ENCODE measurements around the gene DLL1. TPM values are rescaled to one million over a fixed set of nuclear protein-coding genes. Genes with fewer than 3 reads are reported as not detected.

The DLL1 gene
- total RNA-seq, 1 experiment from 2014 or later = 0.84 TPM

DNA sequence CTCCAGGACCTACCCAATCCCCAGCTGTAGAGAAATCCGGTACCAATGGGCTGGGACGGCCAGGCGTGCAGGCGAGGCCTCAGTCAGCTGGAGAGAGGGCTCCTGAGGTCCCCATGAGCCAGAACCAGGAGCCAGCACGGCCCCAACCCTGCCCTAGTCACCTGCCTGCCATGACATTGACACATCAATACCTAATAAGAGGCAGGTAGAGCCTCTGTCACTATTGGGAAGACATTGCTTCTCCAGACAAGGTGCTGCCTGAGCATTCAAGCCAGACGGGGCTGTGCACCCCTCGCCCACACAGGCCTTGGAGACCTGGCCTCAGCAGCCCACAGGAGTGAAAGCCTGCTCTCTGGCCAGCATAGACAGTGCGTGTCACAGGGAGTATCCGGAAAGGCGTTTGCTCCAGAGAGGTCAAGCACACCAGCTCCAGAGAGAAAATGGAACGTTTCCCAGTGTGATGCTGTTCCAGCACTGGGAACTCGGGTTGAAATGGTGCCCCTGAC lies 3.5 kb downstream of the DLL1 start:
- Histone ChIP-seq H3K4me2 (ENCODE audit: low read length) (no peak overlapping the region), H3K4me1 (ENCODE audit: insufficient read depth, low read length) (peaks cover 3% of the 10 kb centered on the region), H3K27ac (ENCODE audit: low read length) (no peak overlapping the region), H3K36me3 (ENCODE audit: low read depth, low read length) (no peaks in the 10 kb centered on the region), H4K20me1 (ENCODE audit: low read length) (no peaks in the 10 kb centered on the region), H3K9me2 (replicated peaks; ENCODE audit: low read length) (no peaks in the 10 kb centered on the region), H3K9me3 (ENCODE audit: low read length) (no peaks in the 10 kb centered on the region), H3K79me2 (ENCODE audit: low read length) (no peaks in the 10 kb centered on the region), H2AFZ (ENCODE audit: low read length) (no peak overlapping the region), H3F3A (ENCODE audit: low read length, unreplicated experiment) (no peaks in the 10 kb centered on the region), H3K4me3 (ENCODE audit: low read length) (no peak overlapping the region), H3K27me3 (ENCODE audit: low read length) (peaks cover 22% of the 10 kb centered on the region; the same call in 1 of the 2 replicates), H3K9ac (ENCODE audit: low read length) (no peak overlapping the region)
- DNase-seq (no peak), ATAC-seq (no peak)
- TF ChIP-seq, protein P1, sequence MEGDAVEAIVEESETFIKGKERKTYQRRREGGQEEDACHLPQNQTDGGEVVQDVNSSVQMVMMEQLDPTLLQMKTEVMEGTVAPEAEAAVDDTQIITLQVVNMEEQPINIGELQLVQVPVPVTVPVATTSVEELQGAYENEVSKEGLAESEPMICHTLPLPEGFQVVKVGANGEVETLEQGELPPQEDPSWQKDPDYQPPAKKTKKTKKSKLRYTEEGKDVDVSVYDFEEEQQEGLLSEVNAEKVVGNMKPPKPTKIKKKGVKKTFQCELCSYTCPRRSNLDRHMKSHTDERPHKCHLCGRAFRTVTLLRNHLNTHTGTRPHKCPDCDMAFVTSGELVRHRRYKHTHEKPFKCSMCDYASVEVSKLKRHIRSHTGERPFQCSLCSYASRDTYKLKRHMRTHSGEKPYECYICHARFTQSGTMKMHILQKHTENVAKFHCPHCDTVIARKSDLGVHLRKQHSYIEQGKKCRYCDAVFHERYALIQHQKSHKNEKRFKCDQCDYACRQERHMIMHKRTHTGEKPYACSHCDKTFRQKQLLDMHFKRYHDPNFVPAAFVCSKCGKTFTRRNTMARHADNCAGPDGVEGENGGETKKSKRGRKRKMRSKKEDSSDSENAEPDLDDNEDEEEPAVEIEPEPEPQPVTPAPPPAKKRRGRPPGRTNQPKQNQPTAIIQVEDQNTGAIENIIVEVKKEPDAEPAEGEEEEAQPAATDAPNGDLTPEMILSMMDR (conservative IDR thresholded peaks at IDR 0.05; ENCODE audit: low read depth, low read length) = no peak
- TF ChIP-seq EZH2 (IDR thresholded peaks at IDR 0.05; ENCODE audit: low read length, unreplicated experiment) = no peak
- intact Hi-C loops (cut with micrococcal nuclease) = no loop called here
- no TSS peak for BruUV-seq (replicated peaks)
- POLR2A ChIA-PET (ENCODE audit: unreplicated experiment) = no interaction called here
- CTCF ChIA-PET = no interaction called here

DNA sequence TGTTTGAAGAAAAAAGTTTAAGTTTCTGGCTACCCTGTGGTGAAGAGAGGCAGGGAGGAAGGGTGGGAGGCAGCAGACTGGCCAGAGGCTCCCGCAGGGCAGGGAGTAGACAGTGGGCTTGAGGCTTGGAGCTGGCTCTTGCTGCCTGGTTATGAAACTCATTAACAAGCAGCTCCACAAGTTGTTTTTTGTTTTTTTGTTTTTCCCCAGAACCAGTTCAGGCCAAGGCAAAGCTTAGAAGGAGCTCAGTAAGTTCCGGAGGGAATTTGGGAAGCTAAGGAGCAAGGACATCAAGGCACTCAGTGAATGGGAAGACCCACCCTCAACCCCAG lies 4.0 kb downstream of the DLL1 start:
- TF ChIP-seq, protein P1 (conservative IDR thresholded peaks at IDR 0.05; ENCODE audit: low read depth, low read length) = no peak
- TF ChIP-seq EZH2 (IDR thresholded peaks at IDR 0.05; ENCODE audit: low read length, unreplicated experiment) (no peak), EZH2phosphoT487 (IDR thresholded peaks at IDR 0.05; ENCODE audit: borderline replicate concordance, low read length) (no peak)
- H3K4me1 ChIP-seq (ENCODE audit: insufficient read depth, low read length) = no peaks in the 10 kb centered on the region
- no peaks in the 10 kb centered on the region for H3K36me3 ChIP-seq (ENCODE audit: low read depth, low read length)
- H3K27ac ChIP-seq (ENCODE audit: low read length) = no peak overlapping the region
- DNase-seq (no peak), ATAC-seq (no peak)
- no peak overlapping the region for H3K4me3 ChIP-seq (ENCODE audit: low read length)
- no peaks in the 10 kb centered on the region for H4K20me1 ChIP-seq (ENCODE audit: low read length)
- CTCF ChIA-PET = no interaction called here
- no peaks in the 10 kb centered on the region for H3K9me3 ChIP-seq (ENCODE audit: low read length)
- H3K9me2 ChIP-seq (replicated peaks; ENCODE audit: low read length) = no peaks in the 10 kb centered on the region
- H3K4me2 ChIP-seq (ENCODE audit: low read length) = no peak overlapping the region
- intact Hi-C loops (cut with micrococcal nuclease) = no loop called here
- peaks cover 17% of the 10 kb centered on the region; the same call in 1 of the 2 replicates for H3K27me3 ChIP-seq (ENCODE audit: low read length)
- H3F3A ChIP-seq (ENCODE audit: low read length, unreplicated experiment) = no peaks in the 10 kb centered on the region
- BruUV-seq (replicated peaks) = no TSS peak
- POLR2A ChIA-PET (ENCODE audit: unreplicated experiment) = no interaction called here
- no peak overlapping the region for H3K9ac ChIP-seq (ENCODE audit: low read length)
- no peaks in the 10 kb centered on the region for H3K79me2 ChIP-seq (ENCODE audit: low read length)
- no peak overlapping the region for H2AFZ ChIP-seq (ENCODE audit: low read length)

DNA sequence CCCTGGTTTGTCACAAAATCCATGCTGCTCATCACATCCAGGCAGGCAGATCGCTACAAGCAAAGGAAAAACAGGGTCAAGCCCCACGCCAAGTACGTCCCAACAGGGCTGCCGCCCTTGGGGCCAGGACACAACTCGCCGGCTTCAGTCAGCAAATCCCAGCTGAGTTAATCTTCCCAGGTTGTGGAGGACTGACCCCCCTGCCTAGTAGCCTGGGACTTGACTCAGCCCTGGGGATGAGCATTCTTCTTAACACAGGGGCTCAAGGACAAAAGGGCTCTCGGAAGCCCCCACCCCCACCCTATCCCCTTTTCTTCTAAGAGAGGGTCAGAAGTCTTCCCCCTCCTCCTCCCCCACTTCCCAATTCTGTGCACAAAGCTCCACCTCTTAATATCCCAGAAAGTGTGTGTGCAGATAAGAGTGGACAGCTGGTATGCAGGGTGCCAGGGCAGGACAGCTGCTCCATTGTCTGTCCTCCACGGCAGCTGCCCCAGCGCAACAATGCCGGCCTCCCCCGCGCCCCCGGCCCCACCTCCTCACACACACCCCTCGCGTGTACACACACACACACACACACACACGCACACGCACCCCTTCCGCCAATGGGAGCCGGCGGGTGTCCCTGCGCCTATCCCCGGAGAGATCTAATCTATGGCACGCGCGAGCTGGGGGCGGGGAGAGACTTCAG lies 4.5 kb downstream of the DLL1 start:
- H3K27me3 ChIP-seq (ENCODE audit: low read length) = peaks cover 13% of the 10 kb centered on the region; the same call in 1 of the 2 replicates
- BruUV-seq (replicated peaks) = no TSS peak

More for the DNA sequence above, 4.5 kb downstream of the DLL1 start:
- H3K36me3 ChIP-seq (ENCODE audit: low read depth, low read length) = no peaks in the 10 kb centered on the region
- ChIA-PET POLR2A (ENCODE audit: unreplicated experiment) (no interaction called here), CTCF (no interaction called here)
- H3K9ac ChIP-seq (ENCODE audit: low read length) = no peak overlapping the region
- intact Hi-C loops (cut with micrococcal nuclease) = no loop called here
- no peak overlapping the region for H2AFZ ChIP-seq (ENCODE audit: low read length)
- H3K27ac ChIP-seq (ENCODE audit: low read length) = no peak overlapping the region
- H3K9me3 ChIP-seq (ENCODE audit: low read length) = no peaks in the 10 kb centered on the region
- no peaks in the 10 kb centered on the region for H3K79me2 ChIP-seq (ENCODE audit: low read length)
- TF ChIP-seq, protein P1 (conservative IDR thresholded peaks at IDR 0.05; ENCODE audit: low read depth, low read length) = no peak
- TF ChIP-seq EZH2 (IDR thresholded peaks at IDR 0.05; ENCODE audit: low read length, unreplicated experiment) = no peak
- TF ChIP-seq EZH2phosphoT487 (IDR thresholded peaks at IDR 0.05; ENCODE audit: borderline replicate concordance, low read length) = no peak
- no peak overlapping the region for H3K4me3 ChIP-seq (ENCODE audit: low read length)
- no peaks in the 10 kb centered on the region for H3K9me2 ChIP-seq (replicated peaks; ENCODE audit: low read length)
- H3K4me2 ChIP-seq (ENCODE audit: low read length) = no peak overlapping the region
- H3F3A ChIP-seq (ENCODE audit: low read length, unreplicated experiment) = no peaks in the 10 kb centered on the region
- no peaks in the 10 kb centered on the region for H3K4me1 ChIP-seq (ENCODE audit: insufficient read depth, low read length)
- DNase-seq (no peak), ATAC-seq (no peak)
- no peaks in the 10 kb centered on the region for H4K20me1 ChIP-seq (ENCODE audit: low read length)
